ENCODE measurements around the gene PHC2.

DNA sequence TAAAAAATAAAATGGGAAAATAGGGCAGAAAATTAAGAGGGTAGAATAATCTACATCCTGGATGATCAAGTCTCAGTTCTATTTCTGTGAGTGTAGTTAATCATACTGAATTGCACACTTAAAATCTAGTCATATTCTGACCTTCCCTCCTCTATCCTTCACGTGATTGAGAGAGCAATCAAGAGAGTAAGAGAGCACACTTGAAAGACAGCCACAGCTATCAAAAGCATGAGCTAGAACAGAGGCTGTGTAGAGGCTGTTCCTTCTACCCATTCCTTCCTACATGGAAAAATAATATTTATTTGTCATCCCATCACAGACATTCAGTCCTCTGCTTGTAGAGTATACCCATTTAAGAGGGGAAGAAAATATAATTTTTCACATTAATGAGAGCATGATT lies 52.4 kb downstream of the PHC2 start:
- TF ChIP-seq POLR2A (IDR thresholded peaks at IDR 0.05): no peak
- no peak for TF ChIP-seq CTCF (IDR thresholded peaks at IDR 0.05)
